HG02973 (cell line): ENCODE data around the gene C11orf97.

ENCODE experiments used
- ATAC-seq: cut with Tn5 transposase; IDR thresholded peaks from one replicate; pipeline ENCODE4 v1.9.1; 2021; ENCODE audit warnings: moderate library complexity; ENCODE audit not compliant: unreplicated experiment

The C11orf97 gene

GRCh38 chr11:94524341-94524740 lies 12.1 kb downstream of the C11orf97 start:
- ATAC-seq, result no peak

GRCh38 chr11:94525546-94526324 lies 13.5 kb downstream of the C11orf97 start:
- ATAC-seq, result no peak

GRCh38 chr11:94526645-94527438 lies 14.6 kb downstream of the C11orf97 start:
- ATAC-seq, result no peak

GRCh38 chr11:94528551-94528950 lies 16.3 kb downstream of the C11orf97 start:
- ATAC-seq, result no peak

GRCh38 chr11:94532211-94532610 lies 19.9 kb downstream of the C11orf97 start:
- no peak for ATAC-seq

DNA sequence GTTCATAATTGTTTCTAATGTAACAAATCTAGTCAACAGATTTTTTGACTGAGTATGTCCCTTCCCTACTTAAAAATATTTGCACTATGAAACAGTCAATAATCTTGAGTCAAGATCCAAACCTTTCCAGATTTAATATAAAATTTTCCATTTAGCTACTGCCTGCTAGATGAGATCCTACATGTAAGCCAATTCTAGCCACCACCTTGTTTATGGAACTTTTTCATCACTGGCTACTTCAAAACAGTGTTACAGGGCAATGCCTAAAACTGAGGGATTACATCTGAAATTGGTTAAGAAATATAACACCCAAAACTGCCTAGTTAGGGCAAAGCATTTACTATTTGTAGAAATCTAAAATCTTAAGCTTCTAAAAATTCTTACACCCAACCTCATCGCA lies 20.9 kb downstream of the C11orf97 start:
- no peak for ATAC-seq

- no peak for ATAC-seq
Measured at GRCh38 chr11:94533696-94534630, 21.7 kb downstream of the C11orf97 start.

- no peak for ATAC-seq
Measured at GRCh38 chr11:94536386-94536785, 24.1 kb downstream of the C11orf97 start.

GRCh38 chr11:94537031-94537600 lies 24.9 kb downstream of the C11orf97 start:
- no peak for ATAC-seq

DNA sequence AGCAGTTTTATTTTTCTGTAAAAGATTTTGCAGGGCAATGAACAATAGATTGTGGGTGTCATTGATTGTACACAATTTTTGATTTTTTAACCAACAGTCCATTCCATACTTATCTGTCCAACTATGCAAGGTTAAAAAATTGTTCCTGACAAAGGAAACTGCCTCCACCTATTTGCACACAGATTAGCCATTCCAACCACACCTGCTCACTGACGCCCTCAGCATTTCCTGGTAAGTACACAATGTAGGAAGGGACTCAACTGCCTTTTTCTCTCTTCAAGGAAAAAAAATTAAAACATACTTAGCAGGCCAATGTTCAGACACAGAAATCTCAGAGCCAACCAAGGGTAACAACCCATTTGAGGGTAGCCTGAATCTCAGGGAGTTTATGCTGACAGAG lies 27.2 kb downstream of the C11orf97 start:
- no peak for ATAC-seq

- ATAC-seq, result peak; percentile 78
Measured at GRCh38 chr11:94543695-94544645, 31.7 kb downstream of the C11orf97 start, which contains the start of gene FUT4. Gene FUT4 (plus strand): TSS chr11:94543921. CDS start chr11:94544134, 213 bp downstream.

GRCh38 chr11:94544646-94545263 lies 32.5 kb downstream of the C11orf97 start:
- ATAC-seq, result peak; percentile 1

DNA sequence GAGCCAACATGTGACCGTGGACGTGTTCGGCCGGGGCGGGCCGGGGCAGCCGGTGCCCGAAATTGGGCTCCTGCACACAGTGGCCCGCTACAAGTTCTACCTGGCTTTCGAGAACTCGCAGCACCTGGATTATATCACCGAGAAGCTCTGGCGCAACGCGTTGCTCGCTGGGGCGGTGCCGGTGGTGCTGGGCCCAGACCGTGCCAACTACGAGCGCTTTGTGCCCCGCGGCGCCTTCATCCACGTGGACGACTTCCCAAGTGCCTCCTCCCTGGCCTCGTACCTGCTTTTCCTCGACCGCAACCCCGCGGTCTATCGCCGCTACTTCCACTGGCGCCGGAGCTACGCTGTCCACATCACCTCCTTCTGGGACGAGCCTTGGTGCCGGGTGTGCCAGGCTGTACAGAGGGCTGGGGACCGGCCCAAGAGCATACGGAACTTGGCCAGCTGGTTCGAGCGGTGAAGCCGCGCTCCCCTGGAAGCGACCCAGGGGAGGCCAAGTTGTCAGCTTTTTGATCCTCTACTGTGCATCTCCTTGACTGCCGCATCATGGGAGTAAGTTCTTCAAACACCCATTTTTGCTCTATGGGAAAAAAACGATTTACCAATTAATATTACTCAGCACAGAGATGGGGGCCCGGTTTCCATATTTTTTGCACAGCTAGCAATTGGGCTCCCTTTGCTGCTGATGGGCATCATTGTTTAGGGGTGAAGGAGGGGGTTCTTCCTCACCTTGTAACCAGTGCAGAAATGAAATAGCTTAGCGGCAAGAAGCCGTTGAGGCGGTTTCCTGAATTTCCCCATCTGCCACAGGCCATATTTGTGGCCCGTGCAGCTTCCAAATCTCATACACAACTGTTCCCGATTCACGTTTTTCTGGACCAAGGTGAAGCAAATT lies 33.3 kb downstream of the C11orf97 start:
- ATAC-seq, result no peak

- no peak for ATAC-seq
Measured at GRCh38 chr11:94546162-94546470, 33.9 kb downstream of the C11orf97 start.

GRCh38 chr11:94546886-94547285 lies 34.6 kb downstream of the C11orf97 start:
- no peak for ATAC-seq

DNA sequence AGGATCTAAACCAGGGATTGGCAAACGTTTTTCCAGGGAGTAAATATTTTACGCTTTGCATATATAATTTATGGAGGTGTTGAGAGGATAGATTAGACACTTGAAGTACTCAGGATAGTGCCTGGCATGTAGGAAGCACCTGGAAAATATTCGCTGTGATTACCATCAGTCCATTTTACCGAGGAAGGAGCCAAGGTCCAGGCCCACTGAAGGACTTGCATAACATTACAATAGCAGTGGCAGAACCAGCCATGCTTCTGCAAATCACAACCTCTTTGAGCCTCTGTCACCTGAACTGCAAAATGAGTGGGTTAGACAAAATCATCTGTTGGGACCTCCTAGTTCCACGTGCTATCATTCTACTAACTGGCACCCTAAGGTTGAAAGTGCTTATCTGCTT lies 36.9 kb downstream of the C11orf97 start:
- no peak for ATAC-seq

DNA sequence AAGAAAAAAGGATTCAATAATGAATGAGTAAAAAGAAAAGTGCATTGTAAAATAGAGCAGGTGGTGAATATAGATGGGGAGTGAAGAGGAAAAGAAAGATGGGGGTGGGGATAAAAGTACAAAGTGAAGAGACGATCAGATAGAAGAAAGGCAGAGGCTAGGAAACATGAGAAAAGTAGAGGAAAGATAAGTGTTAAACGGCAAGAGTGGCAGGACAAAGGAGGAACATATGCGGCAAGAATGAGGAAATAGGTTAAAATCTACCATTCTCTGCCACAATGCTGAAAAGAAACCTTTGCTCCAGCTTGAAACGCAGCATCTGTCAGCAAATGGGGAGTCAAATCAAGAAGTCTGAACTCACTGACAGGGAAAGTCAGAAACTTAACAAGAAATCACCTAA lies 38.3 kb downstream of the C11orf97 start:
- ATAC-seq, result no peak

- no peak for ATAC-seq
Measured at GRCh38 chr11:94553938-94554337, 41.7 kb downstream of the C11orf97 start.
